HepG2 (cell line): ENCODE measurements around the gene PYGB. TPM values are rescaled to one million over a fixed set of nuclear protein-coding genes. Genes with fewer than 3 reads are reported as not detected.

Experiments used
- AFF4 ChIP-seq: sonication (generic); formaldehyde crosslinking; IDR thresholded peaks from 2 replicates; pipeline ENCODE4 v1.4.0; 2020; ENCODE audit warnings: missing genetic modification reagents
- FOXP1 ChIP-seq, 2 experiments: fragments of 450-650 bp in 1 of 2; IDR thresholded peaks; 2 replicates each; pipeline ENCODE4 v1.6.1; 2017 to 2018; ENCODE audit warnings: antibody characterized with exemption in 1 of 2
- FOXP4 ChIP-seq: sonication (generic); formaldehyde crosslinking; IDR thresholded peaks from 2 replicates; pipeline ENCODE4 v1.4.0; 2020; ENCODE audit warnings: missing genetic modification reagents
- HMG20B ChIP-seq: conservative IDR thresholded peaks from 2 replicates; pipeline ENCODE4 v1.6.1; 2016; ENCODE audit warnings: missing genetic modification reagents, missing compliant biosample characterization
- IKZF4 ChIP-seq: sonication (generic); formaldehyde crosslinking; IDR thresholded peaks from 2 replicates; pipeline ENCODE4 v1.5.1; 2020; ENCODE audit warnings: borderline replicate concordance, mild to moderate bottlenecking, low read depth, missing genetic modification reagents; ENCODE audit errors: not compliant biosample characterization
- KDM4B ChIP-seq: sonication (generic); formaldehyde crosslinking; IDR thresholded peaks from 2 replicates; pipeline ENCODE4 v1.4.0; 2020; ENCODE audit warnings: missing genetic modification reagents
- KLF13 ChIP-seq: sonication (generic); formaldehyde crosslinking; IDR thresholded peaks from 2 replicates; pipeline ENCODE4 v1.4.0; 2020; ENCODE audit warnings: mild to moderate bottlenecking, missing genetic modification reagents
- LBX2 ChIP-seq: sonication (generic); formaldehyde crosslinking; IDR thresholded peaks from 2 replicates; pipeline ENCODE4 v1.5.0; 2020; ENCODE audit warnings: missing genetic modification reagents, mild to moderate bottlenecking, borderline replicate concordance
- MXD3 ChIP-seq: IDR thresholded peaks from 2 replicates; pipeline ENCODE4 v1.6.1; 2016; ENCODE audit warnings: mild to moderate bottlenecking, missing biosample characterization, missing genetic modification reagents
- NFIC ChIP-seq: IDR thresholded peaks from 2 replicates; pipeline ENCODE4 v1.6.1; 2012; ENCODE audit warnings: mild to moderate bottlenecking, low read length, inconsistent platforms
- NR2F2 ChIP-seq: IDR thresholded peaks from 2 replicates; pipeline ENCODE4 v1.6.1; 2012; ENCODE audit warnings: low read depth, inconsistent platforms, borderline replicate concordance
- RFX5 ChIP-seq: IDR thresholded peaks from 2 replicates; pipeline ENCODE4 v1.6.1; 2011; ENCODE audit warnings: low read depth, low read length, improper control_type of control experiment
- SCMH1 ChIP-seq: sonication (generic); formaldehyde crosslinking; IDR thresholded peaks from 2 replicates; pipeline ENCODE4 v1.9.0; 2021; ENCODE audit warnings: missing genetic modification reagents, mild to moderate bottlenecking, borderline replicate concordance
- SNAPC2 ChIP-seq: sonication (generic); formaldehyde crosslinking; IDR thresholded peaks from 2 replicates; pipeline ENCODE4 v1.8.1; 2022; ENCODE audit warnings: mild to moderate bottlenecking, missing genetic modification reagents
- ZNF136 ChIP-seq: sonication (generic); formaldehyde crosslinking; IDR thresholded peaks from 2 replicates; pipeline ENCODE4 v1.8.1; 2022; ENCODE audit warnings: low read depth, mild to moderate bottlenecking, moderate library complexity, missing genetic modification reagents
- ZNF17 ChIP-seq: sonication (generic); formaldehyde crosslinking; IDR thresholded peaks from 2 replicates; pipeline ENCODE4 v1.5.0; 2020; ENCODE audit warnings: mild to moderate bottlenecking, missing genetic modification reagents
- ZNF468 ChIP-seq: sonication (generic); formaldehyde crosslinking; IDR thresholded peaks from 2 replicates; pipeline ENCODE4 v1.8.0; 2022; ENCODE audit warnings: mild to moderate bottlenecking, moderate library complexity, missing genetic modification reagents
- ZNF558 ChIP-seq: sonication (generic); formaldehyde crosslinking; IDR thresholded peaks from 2 replicates; pipeline ENCODE4 v1.9.0; 2022; ENCODE audit warnings: mild to moderate bottlenecking, missing genetic modification reagents, borderline replicate concordance
- ZNF614 ChIP-seq: IDR thresholded peaks from 2 replicates; pipeline ENCODE4 v1.6.1; 2018; ENCODE audit warnings: missing biosample characterization, missing genetic modification reagents, inconsistent platforms, borderline replicate concordance
- ZNF652 ChIP-seq: IDR thresholded peaks from 2 replicates; pipeline ENCODE4 v1.6.1; 2016; ENCODE audit warnings: low read depth, borderline replicate concordance
- ZNF660 ChIP-seq: sonication (generic); formaldehyde crosslinking; IDR thresholded peaks from 2 replicates; pipeline ENCODE4 v1.5.1; 2020; ENCODE audit warnings: mild to moderate bottlenecking, low read depth, missing genetic modification reagents, borderline replicate concordance
- ZNF878 ChIP-seq: sonication (generic); formaldehyde crosslinking; IDR thresholded peaks from 2 replicates; pipeline ENCODE4 v1.8.1; 2023; ENCODE audit warnings: mild to moderate bottlenecking, missing genetic modification reagents, moderate library complexity
- polyA plus RNA-seq, 8 experiments: library from polyadenylated mRNA; depleted of rRNA in 3 of 8; stranded (reverse) in 7 of 8; unstranded in 1 of 8; fragments of >200 nt; fragmentation: Illumina TruSeq in 4 of 8; extraction: Trizol in 4 of 8; gene quantifications; 2 replicates each; pipeline versions ENCODE4 v1.2.1 to v1.2.3, GENCODE V29; 2011 to 2016; ENCODE audit warnings: low read depth in 4 of 8, missing spikeins in 1 of 8, mixed read lengths in 1 of 8; ENCODE audit not compliant: insufficient read depth in 1 of 8
- total RNA-seq, 5 experiments: library from RNA; depleted of rRNA; stranded (reverse); fragments of >200 nt; fragmentation: Illumina TruSeq; extraction: Trizol; gene quantifications; 2 replicates each; pipeline ENCODE4 v1.2.3, GENCODE V29; 2016; ENCODE audit warnings: low read depth in 1 of 5

The PYGB gene
- total and polyA plus RNA-seq, 2 of the 13 experiments (the other 11 are each of a cell fraction or from before 2014, with no cell fraction given) = 24.2 to 86.3 TPM

- no peak for TF ChIP-seq RFX5
- peak; percentile 88; the same call in 1 of the 2 replicates for TF ChIP-seq ZNF558 (CRISPR knock-in tag)
- TF ChIP-seq FOXP4 (CRISPR knock-in tag) = peak; percentile 95
- TF ChIP-seq KLF13 (CRISPR knock-in tag) = no peak
- TF ChIP-seq NFIC = peak; percentile 73; the same call in 1 of the 2 replicates
- TF ChIP-seq ZNF878 (CRISPR knock-in tag) = peak; percentile 97
- peak; percentile 83; the same call in 1 of the 2 replicates for TF ChIP-seq ZNF468 (CRISPR knock-in tag)
- TF ChIP-seq AFF4 (CRISPR knock-in tag) = no peak
- 0 out of 2 replicates have a peak, but pooled peaks have one; percentile 21 for TF ChIP-seq KDM4B
- peak; percentile 92 for TF ChIP-seq NR2F2
- TF ChIP-seq ZNF614 = peak; percentile 79
- TF ChIP-seq ZNF652 (CRISPR knock-in tag) = peak; percentile 17; the same call in 1 of the 2 replicates
- TF ChIP-seq ZNF17 (CRISPR knock-in tag) = no peak
- TF ChIP-seq MXD3 (CRISPR knock-in tag) = peak; percentile 91; the same call in 1 of the 2 replicates
- no peak for TF ChIP-seq SNAPC2 (CRISPR knock-in tag)
- TF ChIP-seq LBX2 (CRISPR knock-in tag) = peak; percentile 92; the same call in 1 of the 2 replicates
- TF ChIP-seq ZNF660 = no peak
- TF ChIP-seq HMG20B = 0 out of 2 replicates have a peak, but pooled peaks have one; percentile 58
- no peak for TF ChIP-seq IKZF4 (CRISPR knock-in tag)
- peak; percentile 95; the same call in 1 of the 2 replicates for TF ChIP-seq ZNF136 (CRISPR knock-in tag)
- TF ChIP-seq FOXP1 (IDR thresholded peaks at IDR 0.05) = no peak
- peak; percentile 91 for TF ChIP-seq FOXP1 (CRISPR knock-in tag; IDR thresholded peaks at IDR 0.05)
- TF ChIP-seq SCMH1 (CRISPR knock-in tag) = no peak
Observed at GRCh38 chr20:25338112-25339023, 90.5 kb downstream of the PYGB start (continued).
